GM18520 (cell line): ENCODE results near the gene ZNF101.
A peak's percentile ranks its signal among the peaks of the same experiment; 100 is the strongest.

Experiments
- ATAC-seq: cut with Tn5 transposase; IDR thresholded peaks from one replicate; pipeline ENCODE4 v1.9.1; 2021; ENCODE audit not compliant: unreplicated experiment

ZNF101 gene

DNA sequence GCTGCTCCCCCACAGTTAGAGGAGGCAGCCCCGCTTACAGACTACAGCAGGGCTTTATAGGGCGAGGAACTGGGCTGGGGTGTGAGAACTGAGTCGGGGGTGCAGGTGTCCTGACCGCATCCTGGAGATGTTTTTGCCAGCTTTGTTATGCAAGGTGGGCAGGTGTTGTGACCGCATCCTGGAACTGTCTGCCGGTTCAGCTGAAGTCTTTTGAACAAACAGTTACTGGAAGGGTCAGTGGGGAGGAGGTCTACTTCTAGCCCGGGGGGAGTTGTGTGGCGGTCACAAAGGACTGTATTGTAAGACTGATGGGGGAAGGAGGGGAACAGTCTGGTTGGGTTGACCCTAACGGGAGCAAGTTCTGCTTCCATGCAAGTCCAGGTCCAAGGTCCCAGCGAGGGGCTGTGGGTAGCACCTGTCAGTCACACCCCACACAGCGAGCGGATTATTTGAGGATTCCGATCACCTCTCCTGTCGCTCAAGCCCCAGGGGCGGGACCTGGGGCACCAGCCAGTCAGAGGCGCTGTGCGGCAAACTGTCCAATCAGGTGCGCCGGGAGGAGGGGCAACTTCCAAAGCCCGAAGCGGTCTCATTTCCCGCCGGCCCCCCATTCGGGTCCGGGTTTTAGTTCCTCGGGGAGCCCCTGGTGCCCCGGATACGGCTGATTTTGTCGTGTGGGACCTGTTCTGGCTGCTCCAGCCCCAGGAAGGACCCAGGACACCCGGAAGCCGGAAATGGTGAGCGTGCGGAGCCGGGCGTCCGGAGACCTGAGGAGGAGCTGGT lies at the start of gene ZNF101:
TSS of gene ZNF101 (plus strand) at position 610 of the 783 bp plus-strand sequence. CDS start at position 735, 125 bp downstream.
- ATAC-seq, result peak; percentile 67

DNA sequence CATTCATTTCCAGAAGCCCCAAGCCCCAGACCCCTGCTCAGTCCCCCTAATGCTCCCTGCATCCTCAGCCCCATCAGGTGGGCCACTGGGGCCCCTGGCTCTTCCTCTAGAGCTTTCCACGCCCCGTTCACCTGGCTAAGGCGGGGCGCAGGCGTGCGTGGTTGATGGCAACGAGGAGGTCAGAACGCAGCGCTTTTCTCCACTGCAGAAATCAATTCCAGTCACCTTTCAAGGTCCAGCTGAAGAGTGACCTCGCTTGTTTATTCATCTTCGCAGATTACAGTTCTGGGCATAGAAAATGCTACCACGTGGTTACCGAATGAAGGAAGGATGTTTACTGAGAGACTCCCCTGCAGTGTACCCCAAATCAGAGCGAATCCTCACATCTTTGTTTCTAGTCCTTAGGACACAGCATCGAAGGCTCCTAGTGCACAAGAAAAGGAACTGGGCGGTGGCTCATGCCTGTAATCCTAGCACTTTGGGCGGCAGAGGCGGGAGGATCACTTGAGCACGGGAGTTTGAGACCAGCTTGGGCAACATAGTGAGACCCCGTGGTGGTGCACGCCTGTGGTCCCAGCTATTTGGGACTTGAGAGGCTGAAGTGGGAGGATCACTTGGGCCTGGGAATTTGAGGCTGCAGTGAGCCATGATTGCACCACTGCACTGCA lies 49.3 kb upstream of the ZNF101 start:
- ATAC-seq, result no peak

DNA sequence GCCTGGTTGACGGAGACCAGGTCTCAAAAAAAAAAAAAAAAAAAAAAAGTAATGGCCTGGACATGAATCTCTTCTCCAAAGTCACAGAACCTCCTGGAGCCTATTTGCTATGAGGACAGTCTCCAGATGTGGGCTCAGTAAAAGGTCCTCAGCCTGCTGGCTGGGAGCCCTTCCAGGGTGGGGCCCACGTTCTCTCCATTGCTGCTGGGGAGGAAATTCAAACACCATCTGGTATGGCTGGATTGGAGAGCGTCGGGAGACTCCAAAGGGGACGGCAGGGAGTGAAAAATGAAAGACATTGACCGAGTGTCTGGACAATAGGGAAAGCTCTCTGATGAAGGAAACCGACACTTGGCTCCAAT lies 48.8 kb upstream of the ZNF101 start:
- no peak for ATAC-seq

GRCh38 chr19:19623383-19623782 lies 45.3 kb upstream of the ZNF101 start:
- ATAC-seq, result no peak

DNA sequence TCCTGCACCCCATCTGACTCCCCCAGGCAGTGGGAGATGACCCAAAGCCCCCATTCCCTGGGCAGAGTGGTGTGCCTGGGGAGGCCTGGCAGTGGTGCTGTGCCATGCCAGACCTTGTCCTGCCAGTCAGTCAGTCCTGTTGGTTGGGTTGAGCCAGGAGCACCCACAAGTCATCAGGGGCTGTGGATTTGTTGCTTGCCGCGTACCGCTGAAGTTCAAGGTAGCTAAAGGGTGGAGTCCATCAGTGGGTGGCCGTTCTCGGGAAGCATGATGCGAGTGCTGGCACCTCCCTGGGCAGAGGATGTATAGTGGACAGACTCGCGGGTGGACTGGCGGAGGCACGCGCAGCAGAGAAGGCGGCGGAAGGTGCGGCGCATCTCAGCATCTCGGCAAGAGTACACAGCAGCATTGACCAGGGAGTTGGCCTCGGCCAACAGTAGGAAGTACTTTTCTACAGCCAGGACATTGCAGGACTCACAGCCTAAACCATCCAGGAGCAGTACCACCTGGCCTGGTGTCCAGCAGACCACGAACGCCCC lies 44.5 kb upstream of the ZNF101 start:
- ATAC-seq, result no peak

- no peak for ATAC-seq
These were observed 41.8 kb upstream of the ZNF101 start for GRCh38 chr19:19626516-19627472.

DNA sequence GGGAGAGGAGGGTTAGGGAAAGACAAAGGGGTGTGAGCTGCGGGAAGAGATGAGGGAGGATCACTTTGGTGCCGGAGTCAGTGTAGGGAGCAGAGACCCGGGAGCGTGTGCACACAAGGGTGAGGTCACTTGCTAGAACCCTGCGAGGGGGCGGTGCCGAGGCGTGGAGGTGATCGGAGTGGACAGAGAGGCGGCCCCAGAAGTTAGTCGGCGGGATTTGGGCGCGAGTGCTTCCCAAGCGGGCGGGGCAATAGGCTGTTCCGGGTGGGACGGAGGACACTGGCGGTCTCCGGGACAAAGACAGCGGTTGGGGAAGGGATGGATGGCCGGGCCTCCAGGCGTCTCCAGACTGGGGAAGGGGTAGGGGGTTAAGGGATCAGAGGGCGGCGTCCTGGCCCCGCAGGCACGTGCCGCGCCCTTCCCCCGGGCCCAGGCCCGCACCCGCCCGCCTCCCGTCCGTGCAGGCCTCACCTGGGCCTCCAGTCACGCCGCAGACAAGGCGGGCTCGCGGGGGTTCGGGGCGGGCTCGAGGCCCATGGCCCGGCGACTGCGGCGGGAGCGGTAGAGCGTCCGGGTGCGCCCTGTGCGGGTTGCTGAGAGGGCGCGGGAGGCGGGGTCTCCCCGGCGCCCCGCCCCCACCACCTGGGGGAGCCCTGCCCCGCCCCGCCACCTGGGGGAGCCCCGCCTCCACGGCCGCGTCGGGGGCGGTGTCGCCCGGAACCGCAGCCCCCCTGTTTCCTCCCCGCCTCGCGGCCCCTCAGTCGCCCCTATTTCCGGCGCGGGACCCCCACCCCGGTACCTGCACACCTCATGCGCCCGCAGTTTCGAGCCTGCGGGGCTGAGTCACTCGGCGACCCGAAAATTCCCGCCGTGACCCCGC lies 40.8 kb upstream of the ZNF101 start, which contains the start of gene LPAR2:
TSS of gene LPAR2 (minus strand) at position 600 of the 880 bp plus-strand sequence. CDS start 945 bp downstream, outside the sequence.
- peak; percentile 47 for ATAC-seq

- no peak for ATAC-seq
These were observed 40.0 kb upstream of the ZNF101 start for GRCh38 chr19:19628501-19629134.

GRCh38 chr19:19630062-19630414 lies 38.6 kb upstream of the ZNF101 start:
- no peak for ATAC-seq

- ATAC-seq, result no peak
These were observed 38.2 kb upstream of the ZNF101 start for GRCh38 chr19:19630426-19630825.

DNA sequence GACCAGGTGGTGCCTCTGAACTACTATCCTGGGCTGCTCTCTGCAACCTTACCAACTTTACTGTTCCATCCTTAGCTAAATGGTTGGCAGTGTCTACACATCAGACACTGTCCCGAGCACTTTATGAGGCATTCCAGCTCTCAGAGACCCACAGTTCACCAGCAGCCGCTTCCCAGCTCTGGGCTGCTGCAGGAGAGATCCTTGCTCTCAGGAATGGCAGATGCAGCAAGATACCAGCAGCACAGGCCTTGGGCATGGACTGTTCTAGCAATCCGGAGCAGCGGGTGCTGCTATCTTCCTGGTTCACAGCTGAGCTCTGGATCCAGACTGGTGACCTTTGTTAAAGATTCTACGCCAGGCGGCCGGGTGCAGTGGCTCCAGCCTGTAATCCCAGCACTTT lies 37.3 kb upstream of the ZNF101 start:
- no peak for ATAC-seq

DNA sequence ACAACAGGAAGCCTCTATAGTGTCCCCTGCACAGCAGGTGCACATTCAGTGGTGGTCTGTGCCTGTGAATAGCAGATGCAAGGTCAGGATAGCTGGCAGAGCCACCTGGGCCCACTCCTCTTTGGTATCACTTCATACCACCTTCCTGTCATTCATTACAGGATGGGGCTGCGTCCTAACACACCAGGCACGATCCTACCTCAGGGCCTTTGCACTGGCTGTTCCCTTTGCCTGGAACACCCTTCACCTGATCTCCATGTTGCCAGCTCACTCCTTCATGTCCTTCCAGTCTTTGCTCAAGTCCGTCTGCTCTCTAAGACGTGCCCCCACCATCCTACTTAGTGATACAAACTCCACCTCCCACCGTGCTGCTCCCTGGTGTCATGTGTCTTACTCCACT lies 36.0 kb upstream of the ZNF101 start:
- ATAC-seq, result no peak

- ATAC-seq, result no peak
These were observed 34.7 kb upstream of the ZNF101 start for GRCh38 chr19:19633711-19634515.

DNA sequence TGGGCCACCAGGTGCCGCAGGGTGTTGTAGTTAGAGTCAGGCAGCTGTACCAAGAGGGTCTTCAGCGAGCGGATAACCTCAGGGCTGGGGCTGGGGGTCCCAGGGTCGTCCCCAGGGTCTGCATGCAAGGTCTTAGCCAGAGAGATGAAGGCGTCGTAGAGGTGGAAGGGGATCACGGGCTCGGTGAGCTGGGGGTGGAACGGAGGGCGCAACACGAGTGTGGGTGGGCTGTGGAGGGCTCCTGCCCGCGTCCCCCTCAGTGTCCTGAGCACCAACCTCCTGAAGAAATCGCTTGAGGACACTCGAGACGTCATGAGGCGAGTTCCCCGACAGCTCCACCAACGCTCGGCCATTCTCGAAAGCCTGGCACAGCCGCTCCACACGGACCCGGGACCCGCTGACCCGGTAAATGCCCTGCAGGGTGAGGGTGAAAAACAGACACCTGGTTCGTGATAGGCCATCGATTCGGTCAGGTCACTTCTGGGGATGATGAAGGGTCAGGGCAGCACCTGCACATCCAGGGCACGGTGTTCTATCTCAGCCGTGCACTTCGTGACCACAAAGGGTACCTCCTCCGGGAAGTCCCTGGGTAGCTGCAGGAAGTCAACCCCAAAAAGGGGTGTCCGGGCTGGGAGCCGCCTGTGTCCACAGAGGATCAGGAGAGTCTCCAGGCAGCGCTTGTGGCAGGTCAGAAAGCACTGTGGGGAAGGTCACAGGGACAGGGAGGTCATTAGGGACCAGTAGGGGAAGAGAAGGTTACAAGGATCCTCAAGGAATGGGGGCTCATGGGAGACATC lies 33.9 kb upstream of the ZNF101 start:
- ATAC-seq, result no peak

DNA sequence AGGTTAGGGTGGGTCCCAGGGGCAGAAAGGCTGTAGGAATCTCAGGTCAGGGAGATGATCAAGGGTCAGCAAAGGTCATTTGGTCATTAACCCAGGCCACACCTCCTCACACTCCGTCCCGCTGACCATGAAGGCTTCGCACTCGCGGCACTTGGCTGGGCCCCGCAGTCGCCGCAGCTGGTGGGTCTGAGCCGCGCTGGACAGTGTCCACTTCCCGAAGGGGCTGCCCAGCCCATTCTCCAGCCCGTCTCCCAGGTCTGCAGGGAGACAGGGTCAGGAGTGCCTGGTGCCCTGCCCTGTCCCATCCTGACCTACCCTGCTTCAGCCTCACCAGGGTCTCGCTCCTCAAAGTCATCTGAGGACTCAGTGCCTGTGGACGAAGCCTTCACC lies 33.3 kb upstream of the ZNF101 start:
- no peak for ATAC-seq

DNA sequence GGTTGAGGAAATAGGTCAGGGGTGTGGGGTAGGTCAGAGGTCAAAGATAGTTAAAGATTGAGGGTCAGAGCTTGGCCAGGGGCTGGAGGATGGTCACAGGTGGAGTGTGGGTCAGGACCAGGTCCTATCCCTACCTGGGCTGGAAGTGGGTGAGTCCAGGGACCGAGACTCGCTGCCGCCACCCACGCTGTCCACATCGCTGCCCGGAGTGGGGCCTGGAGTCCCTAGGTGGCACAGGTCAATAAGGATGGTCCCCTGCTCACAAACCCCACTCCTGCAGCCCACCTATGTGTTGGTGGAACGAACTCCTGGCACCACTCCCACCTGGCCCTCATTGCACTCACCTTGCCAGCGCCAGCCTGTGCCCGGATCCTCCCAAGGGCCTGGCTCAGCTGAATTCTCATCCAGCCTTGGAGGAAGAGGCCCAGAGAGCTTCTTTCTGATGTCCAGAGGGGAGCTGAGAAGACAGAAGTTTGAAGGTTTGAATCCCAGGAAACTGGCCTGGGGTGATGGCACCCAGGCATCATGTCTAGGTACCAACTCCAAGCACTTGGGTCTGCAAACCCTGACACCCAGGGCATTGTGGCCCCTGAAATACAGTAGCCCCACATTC lies 32.0 kb upstream of the ZNF101 start:
- no peak for ATAC-seq

DNA sequence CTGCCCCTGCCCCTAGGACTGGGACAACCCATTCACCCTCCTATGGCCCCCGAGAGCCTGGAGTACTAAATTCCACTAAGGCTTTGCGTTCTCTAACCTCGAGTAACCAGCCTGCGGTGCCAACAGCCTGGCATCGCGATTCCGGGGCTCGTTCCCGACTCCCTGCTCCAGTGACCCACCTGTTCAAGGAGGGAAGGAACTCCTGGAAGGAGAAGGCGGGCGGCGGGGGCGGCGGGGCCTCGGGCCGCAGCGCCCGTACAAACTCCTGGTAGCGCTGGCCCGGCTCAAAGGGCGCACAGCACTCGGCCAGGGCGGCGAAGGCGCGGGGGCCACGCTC lies 31.5 kb upstream of the ZNF101 start:
- no peak for ATAC-seq
